DMS53 treated with DMSO at 0.1 percent for 48 hours (cell line): Measurements from ENCODE around the gene SLC2A11.
A peak's percentile ranks its signal among the peaks of the same experiment; 100 is the strongest.
"Not testable (repeated sequence)": the region's sequence is repeated elsewhere in the genome, so short reads cannot be mapped to it uniquely, and the experiment has no call there.

Source experiments
- DNase-seq: peaks from one replicate; lab custom pipeline; 2025; ENCODE audit not compliant: unreplicated experiment; lab: John Stamatoyannopoulos, UW

Gene SLC2A11

GRCh38 chr22:23904573-23905254 lies 47.0 kb downstream of the SLC2A11 start:
- no peak for DNase-seq

- DNase-seq = no peak
These were observed 49.0 kb downstream of the SLC2A11 start for GRCh38 chr22:23906641-23907040.

GRCh38 chr22:23907423-23907822 lies 49.7 kb downstream of the SLC2A11 start:
- DNase-seq = not testable (repeated sequence)

GRCh38 chr22:23908587-23909205 lies 51.0 kb downstream of the SLC2A11 start:
- DNase-seq = no peak

GRCh38 chr22:23909296-23909898 lies 51.7 kb downstream of the SLC2A11 start:
- no peak for DNase-seq

GRCh38 chr22:23910496-23911190 lies 53.0 kb downstream of the SLC2A11 start:
- DNase-seq = peak; percentile 2

GRCh38 chr22:23911318-23911980 lies 53.8 kb downstream of the SLC2A11 start:
- no peak for DNase-seq

GRCh38 chr22:23912293-23912903 lies 54.7 kb downstream of the SLC2A11 start:
- DNase-seq = no peak

GRCh38 chr22:23913306-23913660 lies 55.6 kb downstream of the SLC2A11 start:
- no peak for DNase-seq

- DNase-seq = peak; percentile 64
These were observed 56.1 kb downstream of the SLC2A11 start for GRCh38 chr22:23913661-23914353.

- no peak for DNase-seq
These were observed 57.6 kb downstream of the SLC2A11 start for GRCh38 chr22:23915290-23915689.

GRCh38 chr22:23920267-23920611 lies 62.6 kb downstream of the SLC2A11 start:
- DNase-seq = not testable (repeated sequence)

- not testable (repeated sequence) for DNase-seq
These were observed 64.0 kb downstream of the SLC2A11 start for GRCh38 chr22:23921586-23922201.

- no peak for DNase-seq
These were observed 65.2 kb downstream of the SLC2A11 start for GRCh38 chr22:23922921-23923320.

GRCh38 chr22:23925020-23925606 lies 67.4 kb downstream of the SLC2A11 start:
- DNase-seq = no peak

- no peak for DNase-seq
These were observed 68.9 kb downstream of the SLC2A11 start for GRCh38 chr22:23926561-23926960.
